Measurements from ENCODE around the gene OR2H1.

Gene OR2H1

GRCh38 chr6:29483735-29484134 is 26.8 kb downstream of the OR2H1 start:
- no peak for DNase-seq (ENCODE audit: low spot score)

GRCh38 chr6:29486577-29486976 is 29.6 kb downstream of the OR2H1 start:
- DNase-seq (ENCODE audit: low spot score): no peak

- no peak for DNase-seq (ENCODE audit: low spot score)
These were observed 30.2 kb downstream of the OR2H1 start for GRCh38 chr6:29487131-29487530.

- no peak for DNase-seq (ENCODE audit: low spot score)
These were observed 30.7 kb downstream of the OR2H1 start, which contains the start of gene MAS1L for GRCh38 chr6:29487660-29488059. Gene MAS1L (minus strand): TSS chr6:29487956. CDS start chr6:29487902, 54 bp downstream.

- DNase-seq (ENCODE audit: low spot score): no peak
These were observed 31.9 kb downstream of the OR2H1 start for GRCh38 chr6:29488874-29489273.

- DNase-seq (ENCODE audit: low spot score): no peak
These were observed 32.3 kb downstream of the OR2H1 start for GRCh38 chr6:29489286-29489685.

- no peak for DNase-seq (ENCODE audit: low spot score)
These were observed 33.1 kb downstream of the OR2H1 start for GRCh38 chr6:29490055-29490454.

- DNase-seq (ENCODE audit: low spot score): no peak
These were observed 33.6 kb downstream of the OR2H1 start for GRCh38 chr6:29490552-29490951.

GRCh38 chr6:29491574-29491973 is 34.6 kb downstream of the OR2H1 start:
- no peak for DNase-seq (ENCODE audit: low spot score)

GRCh38 chr6:29493261-29493660 is 36.3 kb downstream of the OR2H1 start:
- no peak for DNase-seq (ENCODE audit: low spot score)

- DNase-seq (ENCODE audit: low spot score): no peak
These were observed 37.2 kb downstream of the OR2H1 start for GRCh38 chr6:29494131-29494530.

- no peak for DNase-seq (ENCODE audit: low spot score)
These were observed 38.6 kb downstream of the OR2H1 start for GRCh38 chr6:29495571-29495970.

GRCh38 chr6:29496961-29497360 is 40.0 kb downstream of the OR2H1 start:
- DNase-seq (ENCODE audit: low spot score): no peak

- DNase-seq (ENCODE audit: low spot score): no peak
These were observed 42.7 kb downstream of the OR2H1 start for GRCh38 chr6:29499704-29500103.

GRCh38 chr6:29500594-29500993 is 43.6 kb downstream of the OR2H1 start:
- no peak for DNase-seq (ENCODE audit: low spot score)

GRCh38 chr6:29501106-29501505 is 44.2 kb downstream of the OR2H1 start:
- DNase-seq (ENCODE audit: low spot score): no peak

- DNase-seq (ENCODE audit: low spot score): no peak
These were observed 45.2 kb downstream of the OR2H1 start for GRCh38 chr6:29502181-29502580.

- no peak for DNase-seq (ENCODE audit: low spot score)
These were observed 45.6 kb downstream of the OR2H1 start for GRCh38 chr6:29502597-29502996.

GRCh38 chr6:29504961-29505360 is 48.0 kb downstream of the OR2H1 start:
- no peak for DNase-seq (ENCODE audit: low spot score)

GRCh38 chr6:29505808-29506207 is 48.9 kb downstream of the OR2H1 start:
- no peak for DNase-seq (ENCODE audit: low spot score)

GRCh38 chr6:29506446-29507067 is 49.6 kb downstream of the OR2H1 start:
- peak; percentile 24 for DNase-seq (ENCODE audit: low spot score)

GRCh38 chr6:29507319-29507718 is 50.4 kb downstream of the OR2H1 start:
- no peak for DNase-seq (ENCODE audit: low spot score)

GRCh38 chr6:29509239-29509638 is 52.3 kb downstream of the OR2H1 start:
- DNase-seq (ENCODE audit: low spot score): peak; percentile 34

- DNase-seq (ENCODE audit: low spot score): peak; percentile 35
These were observed 52.8 kb downstream of the OR2H1 start for GRCh38 chr6:29509711-29510110.
